ENCODE measurements around the gene TRAK2. TPM values are rescaled to one million over a fixed set of nuclear protein-coding genes. Genes with fewer than 3 reads are reported as not detected.
A peak's percentile ranks its signal among the peaks of the same experiment; 100 is the strongest.

The TRAK2 gene
- polyA plus RNA-seq, 1 donor = 23.6 TPM

DNA sequence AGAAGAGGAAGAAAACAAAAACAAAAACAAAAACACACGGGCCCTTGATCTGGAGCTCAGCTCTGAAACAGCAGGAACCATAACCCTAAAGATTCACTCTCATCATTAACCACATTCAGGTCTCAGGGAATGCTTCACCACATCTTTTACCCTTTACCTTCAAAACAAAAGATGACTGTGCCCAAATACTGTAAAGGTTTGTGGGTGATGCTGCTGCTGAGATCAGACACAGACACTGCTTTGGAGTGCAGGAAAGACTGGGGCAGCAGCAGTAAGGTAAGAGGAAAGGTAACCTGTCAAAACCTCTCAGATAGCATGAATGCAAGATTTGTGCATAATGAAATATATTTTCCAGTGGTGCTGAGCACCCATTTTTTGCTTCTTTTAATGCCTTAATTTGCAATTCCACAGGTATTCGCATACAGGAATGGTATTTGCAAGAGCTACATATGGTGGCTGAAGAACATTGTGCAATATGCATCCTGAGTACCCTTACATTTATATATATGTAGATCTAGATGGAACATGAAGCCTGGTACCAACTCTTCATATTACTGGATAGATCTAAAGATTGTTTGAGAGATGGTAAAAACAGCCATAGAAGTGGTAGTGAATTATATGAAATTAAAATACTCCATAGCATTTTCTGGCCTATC lies 90.1 kb downstream of the TRAK2 start:
- no peak for DNase-seq

DNA sequence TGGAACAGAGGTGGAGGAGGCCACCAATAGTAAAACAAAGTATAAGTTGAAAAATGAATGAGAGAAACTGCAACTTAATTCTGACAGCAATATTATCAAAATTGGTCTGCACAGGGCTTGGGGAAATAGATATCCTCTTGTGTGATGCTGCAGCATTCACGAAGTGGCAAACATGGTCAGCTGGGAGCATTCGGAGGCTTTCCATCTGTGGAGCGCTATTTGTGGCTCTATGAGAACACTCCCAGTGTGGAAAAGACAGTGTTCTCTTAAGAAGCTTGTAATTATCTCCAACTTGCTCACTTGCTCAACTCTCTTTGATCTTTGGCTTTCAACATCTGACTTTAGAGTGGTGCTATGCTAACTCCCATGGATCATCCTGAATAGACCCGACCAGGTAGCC lies 91.0 kb downstream of the TRAK2 start:
- no peak for DNase-seq

DNA sequence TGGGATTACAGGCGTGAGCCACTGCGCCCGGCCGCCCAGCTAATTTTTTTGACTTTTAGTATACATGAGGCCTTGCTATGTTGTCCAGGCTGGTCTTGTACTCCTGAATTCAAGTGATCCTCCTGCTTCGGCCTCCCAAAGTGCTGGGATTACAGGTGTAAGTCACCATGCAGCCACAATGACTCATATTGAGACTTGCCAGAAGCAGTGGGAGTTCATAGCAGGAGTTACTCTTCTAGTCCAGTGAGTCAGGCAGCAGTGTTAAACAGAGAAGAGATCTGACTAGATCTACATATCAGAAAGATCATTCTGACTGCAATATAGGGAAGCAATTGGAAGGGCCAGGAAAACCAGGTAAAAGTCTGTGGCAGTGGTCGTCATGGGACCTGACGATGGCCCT lies 92.6 kb downstream of the TRAK2 start:
- DNase-seq = no peak

DNA sequence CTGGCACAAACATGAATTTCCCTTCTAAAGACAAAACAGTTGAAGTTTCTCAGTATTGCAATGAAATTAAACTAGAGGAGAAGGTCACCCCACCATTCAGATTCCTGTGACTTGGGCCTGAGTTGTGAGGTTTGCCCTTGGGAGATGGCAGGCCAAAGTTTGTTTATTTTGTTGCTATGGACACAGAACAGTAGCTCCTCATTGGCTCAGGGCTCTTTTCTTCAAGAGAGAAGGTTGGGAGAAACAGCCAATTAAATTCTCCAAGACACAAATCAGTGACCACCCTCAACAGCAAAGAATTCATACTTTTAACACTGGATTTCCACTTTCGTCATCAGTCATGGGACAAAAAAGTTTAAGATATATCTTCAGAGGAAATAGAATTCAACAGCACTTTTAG lies 94.0 kb downstream of the TRAK2 start, which contains the start of gene FLACC1:
TSS of gene FLACC1 (minus strand) at position 125 of the 400 bp plus-strand sequence. CDS start 5,941 bp downstream, outside the sequence.
- DNase-seq = peak; percentile 79

DNA sequence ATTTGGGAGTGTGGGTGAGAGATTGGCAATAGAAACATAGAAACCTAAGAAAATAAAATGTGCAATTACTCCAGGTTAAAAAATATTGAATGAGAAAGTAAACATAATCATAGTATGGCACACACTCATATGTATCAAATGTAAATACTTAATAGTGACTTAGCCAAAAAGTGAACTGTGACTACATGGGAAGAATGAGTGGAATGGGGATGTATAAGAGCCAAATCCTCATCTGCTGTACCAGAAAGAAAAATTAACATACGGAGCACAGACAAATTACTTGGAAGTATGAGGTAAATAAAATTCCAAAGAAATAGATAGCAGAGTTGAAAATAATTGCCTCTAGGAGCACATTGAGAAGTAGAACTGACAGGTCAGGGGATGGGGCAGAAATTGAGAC lies 98.1 kb downstream of the TRAK2 start:
- no peak for DNase-seq

DNA sequence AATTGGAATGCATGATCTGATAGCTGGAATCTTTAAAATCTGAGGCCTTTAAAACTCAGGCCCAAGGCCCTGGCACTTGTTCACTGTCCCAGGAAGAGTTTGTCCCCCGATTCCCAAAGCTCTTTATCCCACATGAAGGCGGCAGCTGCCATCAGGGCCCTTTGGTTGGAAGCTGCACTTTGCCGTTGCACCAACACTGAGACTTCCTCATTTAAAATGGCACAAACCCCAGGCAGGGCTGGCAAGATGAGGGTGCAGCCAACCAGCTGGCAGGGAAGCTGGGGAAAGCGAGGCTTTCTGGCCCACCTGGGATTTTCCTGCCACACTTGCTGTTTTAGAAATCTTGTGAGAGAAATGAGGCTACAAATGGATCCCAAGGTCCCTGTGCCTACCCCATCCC lies 100.4 kb downstream of the TRAK2 start:
- no peak for DNase-seq

DNA sequence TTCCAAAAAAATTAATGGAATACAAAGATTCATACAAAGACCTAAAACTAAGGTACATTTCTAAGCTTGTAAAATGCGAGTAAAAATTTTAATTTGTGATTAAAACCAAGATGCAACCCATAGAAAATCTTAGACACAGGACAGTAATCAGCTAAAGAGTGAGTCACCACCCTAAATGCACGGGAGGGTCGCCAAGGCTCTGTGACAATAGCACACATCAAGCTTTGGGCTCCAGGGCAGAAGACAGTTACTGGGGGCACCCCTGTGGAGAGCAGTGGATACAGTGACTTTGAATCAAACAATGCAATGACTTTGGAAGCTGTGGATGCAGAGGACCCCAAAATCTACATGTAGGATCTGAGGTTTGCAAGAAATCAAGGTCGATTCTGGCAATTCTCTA lies 101.7 kb downstream of the TRAK2 start:
- DNase-seq = no peak

DNA sequence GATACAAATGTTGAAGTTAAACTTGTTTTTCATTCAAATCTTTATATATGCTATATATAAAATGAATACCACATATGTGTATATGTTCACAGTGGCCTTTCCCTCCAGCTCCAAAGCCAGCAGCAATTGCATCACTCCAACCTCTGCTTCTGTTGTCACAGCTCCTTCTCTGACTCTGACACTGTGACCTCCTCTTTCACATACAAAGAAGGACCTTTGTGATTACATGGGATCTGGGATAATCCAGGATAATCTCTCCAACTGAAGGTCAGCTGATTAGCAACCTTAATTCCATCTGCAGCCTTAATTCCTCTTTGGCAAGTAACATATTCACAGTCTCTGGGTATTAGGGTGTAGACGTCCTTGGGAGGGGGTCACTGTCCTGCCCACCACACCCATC lies 102.5 kb downstream of the TRAK2 start:
- no peak for DNase-seq

DNA sequence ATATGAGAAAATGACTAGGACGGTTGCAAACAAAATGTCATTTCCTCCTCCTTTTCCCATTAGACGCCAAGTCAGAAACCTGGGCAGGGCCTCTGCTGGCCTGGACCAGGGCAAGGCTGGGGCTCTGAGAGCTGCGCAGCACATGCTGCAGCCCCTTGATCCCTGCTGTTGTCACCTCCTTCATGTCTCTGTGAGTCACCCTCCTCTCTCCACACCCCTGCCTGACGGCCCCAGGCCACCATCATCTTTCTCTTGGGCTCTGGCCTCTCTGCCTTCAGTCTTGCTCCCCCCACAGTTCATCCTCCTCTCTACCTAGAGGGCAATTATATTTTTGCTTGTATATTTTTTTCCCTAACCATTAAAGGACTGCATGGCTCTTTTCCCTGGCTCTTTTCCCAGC lies 104.1 kb downstream of the TRAK2 start:
- no peak for DNase-seq

DNA sequence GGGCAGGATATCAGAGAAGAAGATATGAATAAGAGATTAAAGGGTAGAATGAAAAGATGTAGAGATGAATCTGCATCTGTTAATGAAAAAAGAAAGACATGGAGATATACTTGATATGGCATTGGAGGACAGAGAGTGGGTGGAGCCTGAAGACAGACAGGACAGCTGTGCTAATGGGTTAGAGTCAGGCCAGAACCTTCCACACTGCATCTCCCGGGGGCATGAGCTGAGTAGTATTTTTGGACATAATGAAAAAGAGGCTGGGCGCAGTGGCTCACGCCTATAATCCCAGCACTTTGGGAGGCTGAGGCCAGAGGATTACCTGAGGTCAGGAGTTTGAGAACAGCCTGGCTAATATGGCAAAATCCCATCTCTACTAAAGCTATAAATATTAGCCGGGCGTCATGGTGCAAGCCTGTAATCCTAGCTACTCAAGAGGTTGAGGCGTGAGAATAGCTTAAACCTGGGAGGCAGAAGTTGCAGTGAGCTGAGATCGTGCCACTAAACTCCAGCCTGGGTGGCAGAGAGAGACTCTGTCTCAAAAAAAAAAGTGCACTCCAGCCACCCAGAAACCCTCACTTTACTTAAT lies 105.5 kb downstream of the TRAK2 start:
- DNase-seq = no peak

DNA sequence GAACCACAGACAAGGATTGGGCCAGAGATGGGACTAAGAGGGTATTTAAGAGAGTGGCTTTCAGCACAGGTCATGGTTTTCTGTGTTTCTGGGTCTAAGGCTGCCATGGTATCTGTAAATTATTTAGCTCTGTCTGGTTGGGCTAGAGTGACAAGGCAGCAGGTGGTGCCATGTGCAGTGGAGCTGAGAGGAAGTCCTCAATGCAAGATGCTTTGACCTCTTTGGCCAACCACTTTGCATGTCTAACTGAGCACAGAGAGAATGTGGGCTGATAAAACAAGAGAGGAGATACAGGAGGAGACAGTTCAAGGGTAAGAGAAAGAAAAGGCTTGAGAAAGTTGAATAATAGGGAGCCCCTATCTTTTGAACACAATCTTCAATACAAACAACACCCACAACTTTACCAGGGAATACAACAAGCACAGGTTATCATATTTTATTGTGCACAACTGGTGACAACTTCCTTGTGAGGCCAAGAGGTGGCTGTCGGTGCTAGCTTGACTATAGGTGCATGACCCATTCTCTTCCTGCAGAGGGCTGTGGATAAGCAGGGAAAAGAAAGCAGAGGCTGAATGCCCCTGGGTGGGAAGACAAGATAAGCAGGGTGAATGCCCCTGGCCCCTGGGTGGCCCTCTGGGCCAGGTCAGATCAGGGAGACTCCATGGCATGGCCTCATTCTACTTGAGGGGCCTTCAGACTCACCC lies 106.4 kb downstream of the TRAK2 start:
- DNase-seq = no peak

DNA sequence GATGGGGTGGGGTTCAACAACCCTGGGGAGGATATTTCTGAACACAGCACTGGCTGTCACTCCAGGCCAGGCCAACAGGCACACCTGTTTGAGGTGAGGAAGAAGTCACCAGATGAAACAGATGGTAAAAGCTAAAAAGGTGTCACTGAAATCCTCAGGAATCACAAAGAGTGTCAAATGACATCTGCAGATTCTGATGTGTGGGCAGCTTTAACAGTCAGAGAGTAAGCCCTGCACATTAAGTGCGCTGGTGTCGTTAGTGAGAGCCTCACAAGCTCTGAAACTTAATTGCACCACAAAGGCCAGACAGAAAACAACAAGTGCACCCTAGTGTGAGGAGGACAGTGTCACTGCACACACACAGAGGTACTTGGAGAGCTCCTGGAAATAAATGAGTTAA lies 107.7 kb downstream of the TRAK2 start:
- DNase-seq = no peak

DNA sequence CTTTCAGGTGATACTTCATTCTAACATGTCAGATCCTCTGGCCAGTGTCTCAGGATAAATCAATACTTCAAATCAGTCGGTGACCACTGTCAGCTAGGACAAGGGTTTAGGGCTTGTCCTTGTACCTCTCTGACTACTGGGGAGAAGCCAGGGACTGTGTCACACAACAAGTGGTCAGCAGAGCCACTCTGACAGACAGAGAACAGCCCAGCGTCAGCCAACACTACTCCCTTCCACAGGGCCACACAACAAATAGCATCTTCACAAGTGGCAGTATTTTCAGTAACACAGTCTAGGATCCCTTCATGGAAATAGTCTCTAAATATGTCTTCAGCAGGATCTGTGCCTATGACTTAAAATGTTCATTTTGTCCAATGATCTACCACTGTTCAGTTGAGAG lies 108.3 kb downstream of the TRAK2 start:
- no peak for DNase-seq

DNA sequence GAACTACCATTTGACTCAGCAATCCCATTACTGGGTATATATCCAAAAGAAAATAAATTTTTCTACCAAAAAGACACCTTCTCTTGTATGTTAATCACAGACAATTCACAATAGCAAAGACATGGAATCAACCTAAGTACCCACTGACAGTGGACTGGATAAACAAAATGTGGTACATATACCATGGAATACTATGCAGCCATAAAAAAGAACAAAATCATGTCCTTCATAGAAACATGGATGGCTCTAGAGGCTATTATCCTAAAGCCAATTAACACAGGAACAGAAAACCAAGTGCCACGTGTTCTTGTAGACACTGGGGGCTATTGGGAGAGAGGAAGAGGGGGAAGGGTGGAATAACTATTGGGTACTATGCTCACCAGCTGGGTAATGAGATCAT lies 121.8 kb downstream of the TRAK2 start:
- no peak for DNase-seq

DNA sequence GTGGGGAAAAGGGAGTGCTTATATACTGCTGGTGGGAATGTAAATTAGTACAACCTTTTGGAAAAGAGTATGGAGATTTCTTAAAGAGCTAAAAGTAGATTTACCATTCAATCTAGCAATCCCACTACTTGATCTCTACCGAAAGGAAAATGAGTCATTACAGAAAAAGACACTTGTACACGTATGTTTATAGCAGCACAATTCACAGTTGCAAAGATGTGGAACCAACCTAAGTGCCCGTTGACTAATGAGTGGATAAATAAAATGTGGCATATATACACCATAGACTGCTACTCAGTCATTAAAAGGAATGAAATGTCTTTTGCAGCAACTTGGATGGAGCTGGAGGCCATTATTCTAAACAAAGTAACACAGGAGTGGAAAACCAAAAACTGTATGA lies 123.6 kb downstream of the TRAK2 start:
- DNase-seq = no peak

Other genes with a start within 250 kb of the TRAK2 start
- 5.4 TPM for gene CASP8, start 190.9 kb downstream of the TRAK2 start, polyA plus RNA-seq (ENCODE audit: insufficient read length)
- 1.4 TPM for gene FLACC1, start 94.1 kb downstream of the TRAK2 start, polyA plus RNA-seq (ENCODE audit: insufficient read length)
- gene STRADB, start 282 bp upstream of the TRAK2 start, polyA plus RNA-seq (ENCODE audit: insufficient read length) = 43.3 TPM
- gene TMEM237, start 192.0 kb upstream of the TRAK2 start, polyA plus RNA-seq (ENCODE audit: insufficient read length) = 29.2 TPM
- 0.09 TPM for gene MPP4, start 247.2 kb upstream of the TRAK2 start, polyA plus RNA-seq (ENCODE audit: insufficient read length)

Data from hindlimb muscle (tissue), 1 donor.